Activated CD8-positive, alpha-beta T cell treated with anti-CD3 and anti-CD28 coated beads for 36 hours (primary cell): ENCODE measurements around the gene AK4. TPM values are rescaled to one million over a fixed set of nuclear protein-coding genes. Genes with fewer than 3 reads are reported as not detected.
"Not testable (repeated sequence)": the region's sequence is repeated elsewhere in the genome, so short reads cannot be mapped to it uniquely, and the experiment has no call there.

Experiments
- ATAC-seq: fragments of 200-7000 bp; cut with Tn5 transposase; one replicate; pipeline ENCODE4 v1.10.0; 2021; ENCODE audit warnings: mild to moderate bottlenecking, moderate library complexity
- CTCF ChIA-PET: fragments of 350-600 bp; sonication (Branson Sonifier 250); formaldehyde crosslinking; loops from one replicate; lab custom pipeline; 2021; ENCODE audit warnings: antibody characterized with exemption; lab: Charles Lee
- POLR2A ChIA-PET: fragments of 350-600 bp; sonication (Branson Sonifier 250); formaldehyde crosslinking; loops from one replicate; lab custom pipeline; 2021; ENCODE audit warnings: antibody characterized with exemption; lab: Charles Lee
- DNase-seq: peaks from one replicate; pipeline ENCODE4 v3.0.0-alpha.2; 2020
- H3K27ac Mint-ChIP-seq: one replicate; pipeline ENCODE4 v1.8.0; 2021; ENCODE audit warnings: mild to moderate bottlenecking, mixed read lengths
- H3K27me3 Mint-ChIP-seq: one replicate; pipeline ENCODE4 v1.8.0; 2021; ENCODE audit warnings: mixed read lengths
- H3K36me3 Mint-ChIP-seq: one replicate; pipeline ENCODE4 v1.8.0; 2021; ENCODE audit warnings: low read depth, mixed read lengths
- H3K4me1 Mint-ChIP-seq: one replicate; pipeline ENCODE4 v1.8.0; 2021; ENCODE audit warnings: low read depth, mixed read lengths
- H3K4me3 Mint-ChIP-seq: one replicate; pipeline ENCODE4 v1.8.0; 2021; ENCODE audit warnings: mild to moderate bottlenecking, moderate library complexity, mixed read lengths
- H3K9me3 Mint-ChIP-seq: one replicate; pipeline ENCODE4 v1.8.0; 2021; ENCODE audit warnings: mixed read lengths
- CTCF ChIP-seq: fragments of 200-600 bp; IDR thresholded peaks from one replicate; pipeline ENCODE4 v1.8.0; 2022; ENCODE audit warnings: antibody characterized with exemption, mild to moderate bottlenecking
- intact Hi-C: fragments of 100-400 bp; cut with micrococcal nuclease; formaldehyde crosslinking; loops from one replicate; pipeline ENCODE4 v1.10.0; 2022
- total RNA-seq, 2 experiments: library from RNA; stranded (reverse); gene quantifications; one replicate each; pipeline ENCODE4 v1.2.3, GENCODE V29; 2021

The AK4 gene
- total RNA-seq, 2 experiments from 2014 or later = 151 to 156 TPM

GRCh38 chr1:65150583-65151263 lies 2.7 kb downstream of the AK4 start:
- no peak for ATAC-seq
- POLR2A ChIA-PET = interaction anchor here (0.6 to 2.0 kb wide), 2 partner anchors 9 to 378 kb away, joined by 3 to 7 read pairs; no protein-coding TSS in a partner anchor
- Mint-ChIP-seq H3K27ac (no peak overlapping the region), H3K9me3 (no peaks in the 10 kb centered on the region), H3K36me3 (peaks cover 37% of the 10 kb centered on the region), H3K27me3 (peaks cover 26% of the 10 kb centered on the region), H3K4me1 (peaks cover 21% of the 10 kb centered on the region), H3K4me3 (no peak overlapping the region)
- intact Hi-C loops = no loop called here
- CTCF ChIA-PET = no interaction called here
- TF ChIP-seq CTCF = no peak
- no peak for DNase-seq

GRCh38 chr1:65151641-65152040 lies 3.6 kb downstream of the AK4 start:
- ChIA-PET CTCF (no interaction called here), POLR2A (no interaction called here)
- intact Hi-C loops = no loop called here

GRCh38 chr1:65153635-65154034 lies 5.6 kb downstream of the AK4 start:
- H3K27me3 Mint-ChIP-seq = peaks cover 14% of the 10 kb centered on the region
- no peak for TF ChIP-seq CTCF
- peaks cover 42% of the 10 kb centered on the region for H3K36me3 Mint-ChIP-seq
- ChIA-PET POLR2A (interaction anchor here (1.1 kb wide), 1 partner anchor 9 kb away, joined by 3 read pairs; no protein-coding TSS in a partner anchor), CTCF (interaction anchor here (1.0 kb wide), 1 partner anchor 79 kb away, joined by 3 read pairs; no protein-coding TSS in a partner anchor)
- ATAC-seq = no peak
- H3K4me1 Mint-ChIP-seq = peaks cover 13% of the 10 kb centered on the region
- H3K4me3 Mint-ChIP-seq = no peak overlapping the region
- intact Hi-C loops = no loop called here
- DNase-seq = no peak
- H3K9me3 Mint-ChIP-seq = no peaks in the 10 kb centered on the region
- H3K27ac Mint-ChIP-seq = no peak overlapping the region

More at GRCh38 chr1:65151641-65152040, 3.6 kb downstream of the AK4 start:
- no peak for ATAC-seq
- no peaks in the 10 kb centered on the region for H3K9me3 Mint-ChIP-seq
- peaks cover 19% of the 10 kb centered on the region for H3K4me1 Mint-ChIP-seq
- no peak for DNase-seq
- no peak overlapping the region for H3K4me3 Mint-ChIP-seq
- H3K36me3 Mint-ChIP-seq = peaks cover 38% of the 10 kb centered on the region
- no peak for TF ChIP-seq CTCF
- H3K27me3 Mint-ChIP-seq = peaks cover 19% of the 10 kb centered on the region
- H3K27ac Mint-ChIP-seq = no peak overlapping the region

- intact Hi-C loops = no loop called here
- ATAC-seq (no peak), DNase-seq (no peak)
- no peaks in the 10 kb centered on the region for H3K4me1 Mint-ChIP-seq
- no peak overlapping the region for H3K27ac Mint-ChIP-seq
- H3K27me3 Mint-ChIP-seq = peaks cover 7% of the 10 kb centered on the region
- TF ChIP-seq CTCF = no peak
- no peaks in the 10 kb centered on the region for H3K9me3 Mint-ChIP-seq
- ChIA-PET POLR2A (no interaction called here), CTCF (interaction anchor here (0.8 to 1.2 kb wide), 3 partner anchors 8 to 52 kb away, joined by 3 to 4 read pairs (median 3); no protein-coding TSS in a partner anchor)
- H3K4me3 Mint-ChIP-seq = no peak overlapping the region
- H3K36me3 Mint-ChIP-seq = peaks cover 16% of the 10 kb centered on the region
Measured at GRCh38 chr1:65156910-65157545, 9.0 kb downstream of the AK4 start.

GRCh38 chr1:65157546-65157941 lies 9.5 kb downstream of the AK4 start:
- ATAC-seq (no peak), DNase-seq (no peak)
- peaks cover 8% of the 10 kb centered on the region for H3K27me3 Mint-ChIP-seq
- ChIA-PET POLR2A (no interaction called here), CTCF (interaction anchor here (0.7 to 1.2 kb wide), 4 partner anchors 9 to 51 kb away, joined by 3 to 4 read pairs (median 3); no protein-coding TSS in a partner anchor)
- H3K27ac Mint-ChIP-seq = no peak overlapping the region
- H3K4me3 Mint-ChIP-seq = no peak overlapping the region
- no peak for TF ChIP-seq CTCF
- H3K36me3 Mint-ChIP-seq = peaks cover 17% of the 10 kb centered on the region
- H3K4me1 Mint-ChIP-seq = no peaks in the 10 kb centered on the region
- H3K9me3 Mint-ChIP-seq = no peaks in the 10 kb centered on the region
- intact Hi-C loops = no loop called here

- H3K9me3 Mint-ChIP-seq, DNase-seq, H3K4me1 Mint-ChIP-seq, H3K27ac Mint-ChIP-seq, intact Hi-C loops, H3K4me3 Mint-ChIP-seq, ATAC-seq: not testable (repeated sequence)
- peaks cover 12% of the 10 kb centered on the region for H3K27me3 Mint-ChIP-seq
- CTCF ChIA-PET = interaction anchor here (1.4 kb wide), 1 partner anchor 528 kb away, joined by 5 read pairs; no protein-coding TSS in a partner anchor
- POLR2A ChIA-PET = interaction anchor here (1.5 to 2.0 kb wide), 2 partner anchors 9 to 11 kb away, joined by 5 to 7 read pairs; partner anchors contain the start of gene AK4
- peaks cover 20% of the 10 kb centered on the region for H3K36me3 Mint-ChIP-seq
Measured at GRCh38 chr1:65159291-65159688, 11.3 kb downstream of the AK4 start.
